GM21737 (cell line): ENCODE measurements around the gene SH3BGRL2.

Experiments
- ATAC-seq: cut with Tn5 transposase; IDR thresholded peaks from one replicate; pipeline ENCODE4 v1.9.1; 2021; ENCODE audit warnings: mild to moderate bottlenecking, moderate library complexity; ENCODE audit not compliant: unreplicated experiment

SH3BGRL2 gene

DNA sequence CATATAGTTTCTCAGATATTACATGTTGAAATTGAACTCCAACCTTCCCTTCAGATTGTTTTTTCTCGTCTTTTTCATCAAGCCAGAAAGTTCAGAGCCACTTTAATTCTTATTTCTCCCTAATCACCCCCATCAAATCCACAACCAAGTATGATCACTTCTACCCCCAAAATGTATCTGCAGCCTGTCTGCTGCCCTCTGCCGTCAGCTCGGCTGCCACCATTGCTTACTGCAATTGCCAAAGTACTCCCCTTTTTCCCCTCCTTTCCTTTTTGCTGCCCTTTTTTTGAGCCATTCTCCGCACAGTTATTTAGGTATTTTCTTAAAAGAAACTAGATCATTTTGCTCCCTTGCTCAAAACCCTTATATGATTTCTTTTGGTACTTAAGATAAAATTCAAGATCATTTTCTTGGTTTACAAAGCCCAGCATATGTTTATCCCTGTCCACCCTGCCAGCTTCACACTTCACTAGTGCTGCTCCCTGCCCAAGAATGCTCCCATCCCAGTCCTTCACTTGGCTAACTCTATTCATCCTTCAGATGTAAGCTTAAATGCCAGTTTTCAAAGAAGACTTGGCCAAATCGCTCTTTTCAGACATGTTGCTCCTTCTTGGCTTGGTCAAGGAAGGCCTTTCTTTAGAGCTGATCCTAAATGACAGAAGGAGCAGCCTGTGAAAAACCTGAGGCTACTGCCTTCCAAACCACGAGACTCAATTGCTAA lies 63.7 kb downstream of the SH3BGRL2 start:
- no peak for ATAC-seq

DNA sequence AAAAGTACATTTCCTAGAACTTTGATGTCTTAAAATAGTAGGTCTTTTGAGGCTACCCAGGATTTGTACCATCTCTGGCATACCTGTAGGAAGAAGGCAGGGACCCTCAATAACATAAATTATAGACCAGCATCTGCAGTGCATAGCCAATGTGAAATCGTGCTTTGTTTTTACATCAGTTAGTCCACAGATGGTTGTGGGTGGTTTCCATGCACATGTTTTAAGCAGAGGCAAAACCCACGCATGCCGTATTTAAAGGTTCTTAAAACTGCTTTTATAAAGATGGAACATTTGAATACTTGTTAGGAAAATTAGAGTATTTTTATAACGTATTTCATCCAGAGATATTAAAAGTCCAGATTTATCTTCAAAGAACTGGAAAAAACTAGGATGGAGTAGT lies 66.3 kb downstream of the SH3BGRL2 start:
- no peak for ATAC-seq

DNA sequence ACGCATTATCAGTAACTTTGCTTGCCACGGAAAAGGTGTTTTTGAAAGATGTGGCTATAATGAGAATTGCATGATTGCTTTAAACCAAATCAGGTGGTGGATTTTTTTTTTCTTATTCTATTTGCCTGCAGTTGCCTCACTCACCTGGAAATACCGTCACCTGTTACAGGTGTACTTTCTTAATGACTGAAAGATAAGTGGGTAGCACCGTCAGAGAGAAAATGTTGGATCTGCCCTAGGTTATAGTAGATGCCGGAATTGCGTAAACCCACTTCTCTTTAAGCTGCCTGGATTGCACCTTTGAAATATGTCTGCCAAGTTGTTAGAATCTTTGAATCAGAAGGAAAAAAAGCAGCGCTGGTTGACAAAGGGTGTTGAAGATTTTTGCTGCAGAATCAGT lies 68.5 kb downstream of the SH3BGRL2 start:
- ATAC-seq, result no peak

DNA sequence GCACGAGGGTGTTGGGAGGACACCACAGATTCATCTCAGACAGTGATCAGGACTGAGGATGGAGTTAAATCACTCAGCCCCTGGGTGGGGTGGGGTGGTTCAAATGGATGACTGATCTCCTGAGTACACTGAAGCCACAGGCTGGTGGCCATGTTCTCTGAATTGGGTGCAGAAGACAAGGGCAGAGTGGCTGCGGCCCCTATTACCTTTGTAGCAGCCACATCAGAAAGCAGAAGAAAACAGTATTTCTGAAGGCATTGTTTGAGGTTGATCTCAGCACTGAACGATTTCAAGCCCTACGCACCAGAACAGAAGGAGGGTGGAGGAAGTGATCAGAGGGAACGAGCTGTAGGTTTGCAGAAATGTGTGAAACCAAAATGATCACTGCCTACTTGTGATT lies 71.6 kb downstream of the SH3BGRL2 start:
- ATAC-seq, result no peak

DNA sequence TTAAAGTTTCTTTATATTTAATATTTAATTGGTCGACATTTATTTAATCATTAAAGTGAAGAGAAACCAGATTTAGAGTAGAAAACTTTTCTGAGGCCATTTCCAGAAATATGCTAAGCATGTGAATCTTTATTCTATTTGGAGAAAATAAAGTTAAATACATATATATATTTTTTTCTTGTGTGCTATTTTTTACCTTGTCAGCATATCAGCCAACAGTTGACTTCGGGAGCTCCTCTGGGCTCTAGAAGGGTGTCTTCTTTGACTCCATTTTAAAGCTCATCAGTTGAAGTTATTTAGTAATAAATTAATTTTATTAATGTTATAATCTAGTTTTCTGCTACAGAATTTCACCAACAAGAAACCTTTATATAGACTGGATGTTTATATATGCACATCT lies 73.1 kb downstream of the SH3BGRL2 start:
- no peak for ATAC-seq

DNA sequence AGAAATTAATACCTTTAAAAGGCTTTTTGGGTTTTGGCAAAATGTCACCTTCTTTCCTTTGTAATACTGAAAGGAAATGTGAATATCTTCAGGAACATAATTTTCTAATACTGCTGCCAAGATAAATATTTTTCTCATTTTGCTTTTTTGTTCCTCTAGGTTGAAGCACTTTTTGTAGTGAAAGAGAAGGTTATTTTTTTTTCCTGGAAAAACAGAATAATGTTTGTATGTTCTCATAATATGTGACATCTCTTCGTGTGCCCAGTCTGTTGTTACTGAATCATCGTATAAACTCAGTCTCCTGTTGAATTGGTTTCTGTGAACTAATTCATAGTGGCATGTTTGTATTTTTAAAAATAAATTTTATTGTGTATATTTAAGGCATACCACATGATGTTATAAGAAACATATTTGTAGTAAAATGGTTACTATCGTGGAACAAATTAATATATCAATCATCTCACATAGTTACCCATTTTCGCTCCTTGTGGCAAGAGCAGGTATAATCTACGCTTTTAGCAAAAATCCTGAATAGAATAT lies 74.4 kb downstream of the SH3BGRL2 start:
- ATAC-seq, result no peak

DNA sequence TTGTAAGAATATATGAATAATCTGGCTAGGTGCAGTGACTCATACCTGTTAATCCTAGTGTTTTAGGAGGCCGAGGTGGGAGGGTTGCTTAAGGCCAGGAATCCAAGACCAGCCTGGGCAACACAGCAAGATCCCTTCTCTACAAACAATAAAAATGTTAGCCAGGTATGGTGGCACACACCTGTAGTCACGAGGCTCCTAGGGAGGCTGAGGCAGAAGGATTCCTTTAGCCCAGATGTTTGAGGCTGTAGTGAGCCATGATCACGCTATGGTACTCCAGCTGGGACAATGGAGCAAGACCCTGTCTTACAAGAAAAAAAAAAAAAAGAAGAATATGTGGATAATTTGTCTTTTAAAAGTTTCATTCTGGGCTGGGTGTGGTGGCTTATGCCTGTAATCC lies 75.4 kb downstream of the SH3BGRL2 start:
- ATAC-seq, result no peak

DNA sequence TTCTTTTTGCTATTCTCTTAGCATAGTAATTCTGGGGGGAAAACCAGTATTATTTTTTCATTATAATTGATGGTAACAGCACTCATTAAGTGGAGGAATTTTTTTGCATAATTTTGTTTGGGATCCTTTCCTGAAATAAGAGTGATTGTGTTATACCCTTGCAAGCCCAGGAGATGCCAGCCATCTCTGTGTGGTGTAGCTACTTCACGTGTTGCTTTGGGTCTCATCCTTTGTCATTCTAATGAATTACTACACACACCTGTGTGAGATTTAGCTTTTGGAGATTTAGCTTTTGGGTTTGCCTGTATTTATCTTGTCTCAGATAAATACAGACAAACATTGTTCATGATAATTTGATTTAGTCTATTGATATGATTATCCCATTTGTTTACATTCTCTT lies 76.5 kb downstream of the SH3BGRL2 start:
- ATAC-seq, result no peak

DNA sequence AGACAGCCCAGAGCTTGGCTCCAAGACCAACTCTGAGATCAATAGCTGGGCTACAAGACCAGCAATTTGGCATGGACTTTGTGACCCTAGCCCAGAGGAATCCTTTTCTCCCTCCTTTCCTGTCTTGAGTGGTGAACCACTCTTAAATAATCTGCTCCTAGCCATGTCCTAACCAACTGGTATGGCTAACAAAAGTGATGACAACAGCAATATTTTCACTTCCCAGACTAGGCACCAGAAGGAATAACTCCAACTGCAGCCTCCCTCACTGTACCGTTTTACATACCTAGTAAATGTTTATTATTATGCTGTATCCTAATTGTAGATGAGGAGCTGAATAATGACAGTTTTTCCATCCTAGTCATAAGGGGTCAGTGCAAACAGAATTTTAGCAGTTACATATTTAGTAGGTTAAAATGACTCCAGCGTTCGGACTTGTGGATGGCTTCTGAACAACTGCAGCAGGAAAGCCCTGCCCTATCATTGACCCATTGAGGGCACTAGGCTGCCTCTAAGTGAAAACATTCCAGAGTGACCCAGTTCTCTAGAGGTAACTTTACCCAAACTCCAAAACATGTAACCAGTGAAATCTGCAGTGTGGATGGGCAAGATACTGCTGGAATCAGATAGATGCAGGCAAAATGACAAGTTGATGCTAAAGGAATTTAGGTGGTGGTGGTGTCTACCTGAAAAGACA lies 77.1 kb downstream of the SH3BGRL2 start:
- ATAC-seq, result no peak

DNA sequence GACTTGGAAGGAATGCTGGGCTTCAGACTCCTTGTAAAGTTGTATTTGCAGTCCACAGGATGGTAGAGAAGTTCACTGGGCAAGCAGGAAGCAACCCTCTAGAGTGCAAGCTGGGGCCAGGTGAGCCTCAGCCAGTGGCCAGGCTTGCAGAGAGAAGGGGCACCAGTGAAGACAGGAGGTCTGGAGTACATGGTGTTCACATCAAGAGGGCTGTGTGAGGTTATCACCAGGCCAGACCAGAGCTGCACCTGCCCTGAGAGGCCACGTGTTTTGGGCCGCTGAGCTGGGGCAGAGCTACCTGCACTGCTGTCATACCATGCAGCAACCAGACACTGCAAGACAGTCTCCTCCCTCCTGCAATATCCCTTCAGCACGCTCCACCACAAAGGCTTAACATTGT lies 79.0 kb downstream of the SH3BGRL2 start:
- ATAC-seq, result no peak

DNA sequence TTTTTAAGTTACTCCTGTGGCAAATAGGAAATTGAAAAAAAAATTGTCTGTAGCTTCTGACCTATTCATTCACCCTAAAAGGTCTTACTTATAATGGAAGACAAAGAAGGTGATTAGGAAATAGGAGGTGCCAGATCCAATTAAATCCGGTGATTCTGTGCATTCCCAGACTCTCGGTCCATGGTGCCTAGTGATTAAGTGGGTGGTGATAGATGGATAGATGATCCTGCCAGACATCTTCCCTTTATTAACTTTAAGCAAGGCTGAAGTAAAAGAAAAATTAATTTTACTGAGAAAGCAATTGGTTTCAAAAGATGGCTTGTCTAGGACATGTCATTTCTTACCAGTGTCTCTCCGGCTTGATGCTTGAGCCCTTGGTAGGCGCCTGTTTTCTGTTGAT lies 80.0 kb downstream of the SH3BGRL2 start:
- ATAC-seq, result no peak

DNA sequence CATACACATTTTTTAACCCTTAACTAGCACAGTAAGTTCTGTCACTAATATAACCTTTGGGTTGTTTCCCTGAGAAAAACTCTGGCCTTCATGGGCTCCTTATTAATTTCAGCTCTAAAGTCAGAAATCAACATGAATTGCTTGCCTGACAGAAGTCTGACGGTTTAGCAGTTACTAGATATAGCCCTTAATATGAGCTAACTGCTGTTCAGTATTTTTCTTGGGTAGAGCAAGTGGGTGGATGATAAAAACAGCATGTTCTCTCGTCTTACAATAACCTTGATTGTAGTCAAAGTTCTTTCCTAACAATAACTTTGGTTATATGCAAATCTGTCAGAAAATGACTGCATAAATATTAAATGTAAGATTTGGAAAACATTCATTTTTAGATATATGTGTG lies 81.0 kb downstream of the SH3BGRL2 start:
- no peak for ATAC-seq

DNA sequence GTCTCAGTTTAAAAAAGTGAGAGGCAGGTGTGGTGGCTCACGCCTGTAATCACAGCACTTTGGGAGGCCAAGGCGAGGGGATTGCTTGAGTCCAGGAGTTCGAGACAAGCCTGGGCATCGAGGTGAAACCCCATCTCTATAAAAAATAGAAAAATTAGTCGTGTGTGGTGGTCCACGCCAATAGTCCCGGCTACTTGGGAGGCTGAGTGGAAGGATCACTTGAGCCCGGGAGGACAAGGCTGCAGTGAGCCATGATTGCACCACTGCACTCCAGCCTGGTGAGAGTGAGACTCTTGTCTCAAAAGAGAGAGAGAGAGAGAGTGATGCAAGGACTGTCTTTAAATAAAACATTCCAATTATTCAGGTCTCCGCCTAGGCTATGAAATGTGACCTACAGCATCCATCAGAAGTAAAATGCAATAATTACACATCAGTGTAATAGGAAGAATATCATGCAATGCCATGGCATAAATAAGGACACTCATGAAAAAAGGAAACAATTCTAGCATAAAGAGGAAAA lies 81.5 kb downstream of the SH3BGRL2 start:
- ATAC-seq, result no peak

DNA sequence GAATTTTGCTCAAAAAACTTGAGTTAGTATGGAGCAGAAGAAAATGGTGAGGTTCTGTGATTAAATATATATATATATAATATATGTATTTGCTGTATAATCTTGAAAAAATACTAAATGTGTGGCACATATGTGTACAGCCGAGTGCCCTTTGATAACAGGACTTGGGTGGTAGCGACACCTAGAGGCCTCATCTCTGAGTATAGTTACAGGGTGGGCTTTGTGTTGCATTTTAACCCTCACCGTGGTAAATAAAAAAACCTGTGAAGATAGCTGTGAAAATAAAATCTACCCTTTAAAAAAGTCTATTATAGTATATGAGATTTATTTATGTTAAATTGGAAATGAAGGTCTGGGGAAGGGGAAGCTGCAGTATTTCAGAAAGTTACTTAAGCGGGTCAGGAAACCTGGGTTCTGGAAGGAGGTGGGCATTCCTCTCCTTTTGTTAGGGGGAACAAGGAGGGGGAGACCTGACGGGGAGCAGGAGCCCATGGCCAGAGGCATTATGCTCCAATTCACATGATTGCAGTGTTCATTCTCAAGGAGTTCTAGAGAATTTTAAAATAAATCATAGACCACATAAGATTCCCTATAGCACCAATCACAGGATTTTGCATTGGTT lies 82.7 kb downstream of the SH3BGRL2 start:
- ATAC-seq, result peak; percentile 67

DNA sequence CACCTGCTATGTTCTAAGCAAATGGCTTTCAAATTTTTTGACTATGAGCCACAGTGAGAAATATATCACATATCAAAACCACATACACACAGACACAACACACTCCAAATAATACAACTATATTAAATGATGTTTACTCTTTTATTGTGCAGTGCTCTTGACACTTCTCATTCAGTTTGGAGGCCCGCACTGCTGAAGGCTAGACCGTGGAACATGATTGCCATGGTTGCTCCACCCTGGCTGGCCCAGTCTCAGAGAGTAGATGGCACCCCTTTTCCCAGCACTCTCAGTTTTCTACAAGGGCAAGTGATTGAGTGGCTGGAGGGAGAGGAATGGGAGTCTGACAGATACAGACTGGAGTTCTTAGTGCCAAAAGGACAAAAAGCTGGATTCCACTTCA lies 86.9 kb downstream of the SH3BGRL2 start:
- no peak for ATAC-seq

DNA sequence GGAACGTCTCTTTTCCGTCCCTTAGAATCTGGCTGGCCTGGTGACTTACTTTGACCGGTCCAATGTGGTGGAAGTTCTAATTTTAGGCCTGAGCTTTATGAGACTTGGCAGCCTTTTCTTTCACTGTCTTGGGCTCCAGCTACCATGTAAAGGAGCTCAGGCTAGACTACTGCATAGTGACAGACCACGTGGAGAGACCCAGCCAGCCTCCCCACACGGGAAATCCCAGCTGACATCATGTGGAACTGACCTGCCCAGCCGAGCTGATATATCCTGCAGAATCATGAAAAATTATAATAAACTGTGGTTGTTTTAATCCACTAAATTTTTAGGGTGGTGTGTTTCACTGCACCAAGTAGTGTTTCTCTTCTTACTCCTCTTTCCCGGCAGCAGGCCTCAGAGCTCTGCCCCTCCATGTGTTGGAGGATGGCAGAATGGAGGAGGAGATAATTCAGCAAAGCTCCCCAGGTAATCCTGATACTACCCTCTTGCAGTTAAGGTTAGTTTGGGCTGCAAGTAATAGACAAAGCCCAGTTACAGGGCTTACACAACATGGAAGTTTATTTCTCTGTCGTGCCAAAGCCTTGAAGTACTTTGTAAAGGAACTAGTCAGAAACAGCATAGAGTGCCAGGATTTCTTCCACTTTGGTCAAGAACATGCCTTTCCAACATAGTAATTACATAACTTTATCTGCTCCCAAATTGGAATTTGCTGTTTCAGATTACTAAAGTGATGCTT lies 87.5 kb downstream of the SH3BGRL2 start:
- ATAC-seq, result no peak

DNA sequence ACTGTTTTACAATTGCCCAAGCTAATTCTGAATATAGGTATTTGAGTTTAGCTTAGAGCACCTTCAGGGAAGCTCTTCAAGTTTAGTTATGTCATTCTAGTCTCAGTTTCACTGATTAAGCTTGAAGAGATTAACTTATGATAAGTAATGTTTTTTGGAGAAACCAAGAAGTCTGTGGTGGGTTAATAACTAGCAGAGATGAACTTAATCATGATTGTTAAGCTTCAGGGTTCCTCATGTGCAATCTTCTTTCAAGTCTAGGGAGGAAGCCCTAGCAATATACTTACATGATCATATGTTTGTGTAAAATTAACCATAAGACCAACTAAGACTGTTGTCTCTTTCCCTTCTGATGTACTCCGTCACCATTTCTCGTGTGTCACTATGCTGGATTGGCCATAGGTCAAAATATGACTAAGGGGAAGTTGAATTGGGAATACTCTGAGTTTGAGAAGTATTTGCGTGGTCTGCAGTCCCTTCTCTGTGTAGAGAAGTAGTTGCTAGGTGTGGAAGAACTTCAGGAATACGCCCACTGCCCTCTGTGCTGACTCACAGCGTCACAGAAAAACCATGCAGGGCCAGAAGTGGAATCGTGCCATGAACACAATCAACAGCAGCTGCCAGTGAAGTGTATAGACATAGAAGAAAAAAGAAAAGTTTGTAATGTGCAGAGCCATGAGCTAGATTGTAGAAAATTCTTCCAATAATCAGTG lies 88.3 kb downstream of the SH3BGRL2 start:
- ATAC-seq, result no peak

DNA sequence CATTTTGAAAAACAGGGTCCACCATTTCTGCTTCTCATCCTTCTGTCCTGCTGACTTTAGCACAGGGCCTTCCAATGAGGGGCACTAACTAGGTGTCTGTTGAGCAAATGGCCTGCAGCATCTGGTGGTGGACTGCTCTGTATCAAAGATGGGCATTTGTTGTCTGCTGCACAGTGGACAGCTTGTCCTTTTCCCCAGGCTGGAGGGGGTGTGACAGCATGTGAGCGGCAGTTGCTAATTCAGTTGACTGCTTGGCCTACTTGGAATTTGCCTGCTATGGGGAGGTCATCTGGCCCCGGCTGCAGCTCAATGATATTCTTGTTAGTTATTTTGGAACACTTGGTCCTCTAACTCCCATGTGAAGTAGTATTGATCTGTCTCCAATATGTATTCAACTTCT lies 93.7 kb downstream of the SH3BGRL2 start:
- no peak for ATAC-seq

DNA sequence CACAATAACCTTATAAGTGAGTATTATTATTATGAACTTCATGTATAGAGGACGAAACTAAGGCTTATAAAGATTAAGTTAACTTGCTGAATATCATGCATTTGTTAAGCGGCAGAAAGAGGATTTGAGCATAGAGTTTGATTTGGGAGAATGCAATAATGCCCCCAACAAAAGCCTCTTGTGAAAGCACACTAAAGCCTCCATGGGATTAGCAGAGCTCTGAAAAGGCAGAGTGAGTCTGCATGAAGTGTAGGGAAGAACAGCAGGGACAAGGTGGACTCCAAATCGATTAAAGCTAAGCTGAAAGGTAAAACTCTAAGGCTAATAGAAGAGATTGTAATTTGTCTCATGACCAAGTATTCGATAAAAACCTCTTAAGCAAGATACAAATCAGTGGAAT lies 100.3 kb downstream of the SH3BGRL2 start:
- no peak for ATAC-seq

DNA sequence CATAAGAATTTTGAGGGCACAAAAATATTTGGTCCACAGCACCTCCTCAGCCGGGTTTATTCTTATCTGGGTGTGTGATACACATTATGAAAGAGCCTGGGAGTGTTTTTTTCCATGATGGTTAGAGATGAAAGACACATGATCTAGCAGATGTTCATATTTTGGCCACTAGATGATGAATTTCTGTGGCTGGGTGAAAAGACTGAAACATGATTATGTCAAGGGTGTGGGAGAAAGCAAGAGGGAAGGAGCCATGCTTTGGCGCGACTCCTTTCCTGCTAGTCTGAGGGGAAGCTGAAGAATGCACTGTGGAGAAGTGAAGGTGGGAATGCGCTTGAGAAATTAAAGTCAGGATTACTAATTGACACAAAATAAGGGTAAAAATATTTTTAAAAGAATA lies 102.3 kb downstream of the SH3BGRL2 start:
- ATAC-seq, result no peak
